ENCODE measurements around the gene ENOX1. TPM values are rescaled to one million over a fixed set of nuclear protein-coding genes. Genes with fewer than 3 reads are reported as not detected.

The ENOX1 gene
- total RNA-seq, 1 donor from 2014 or later = 2.0 TPM

- TF ChIP-seq CTCF (IDR thresholded peaks at IDR 0.05) = no peak
- H3K27ac Mint-ChIP-seq (ENCODE audit: unreplicated experiment) = peak overlapping the region; percentile 75
- DNase-seq (ENCODE audit: low spot score) = no peak
Measured at GRCh38 chr13:43686557-43686956, 100.2 kb downstream of the ENOX1 start.

GRCh38 chr13:43684963-43685725 is 101.6 kb downstream of the ENOX1 start:
- no peaks in the 10 kb centered on the region for H3K27me3 Mint-ChIP-seq (ENCODE audit: low read depth)
- H3K36me3 Mint-ChIP-seq (ENCODE audit: low read depth) = no peaks in the 10 kb centered on the region
- H3K4me1 Mint-ChIP-seq (ENCODE audit: low read depth) = peaks cover 31% of the 10 kb centered on the region
- no peak overlapping the region for H3K4me3 Mint-ChIP-seq (ENCODE audit: unreplicated experiment)
- H3K9me3 Mint-ChIP-seq (ENCODE audit: low read depth) = no peaks in the 10 kb centered on the region
- no peak for TF ChIP-seq CTCF (IDR thresholded peaks at IDR 0.05)
- no peak overlapping the region for H3K27ac Mint-ChIP-seq (ENCODE audit: unreplicated experiment)
- DNase-seq (ENCODE audit: low spot score) = no peak

More at GRCh38 chr13:43686557-43686956, 100.2 kb downstream of the ENOX1 start:
- Mint-ChIP-seq H3K9me3 (ENCODE audit: low read depth) (no peaks in the 10 kb centered on the region), H3K4me1 (ENCODE audit: low read depth) (peaks cover 34% of the 10 kb centered on the region), H3K27me3 (ENCODE audit: low read depth) (no peaks in the 10 kb centered on the region), H3K4me3 (ENCODE audit: unreplicated experiment) (no peak overlapping the region), H3K36me3 (ENCODE audit: low read depth) (no peaks in the 10 kb centered on the region)

- peaks cover 27% of the 10 kb centered on the region for H3K4me1 Mint-ChIP-seq (ENCODE audit: low read depth)
- no peaks in the 10 kb centered on the region for H3K9me3 Mint-ChIP-seq (ENCODE audit: low read depth)
- no peak overlapping the region for H3K4me3 Mint-ChIP-seq (ENCODE audit: unreplicated experiment)
- no peak for DNase-seq (ENCODE audit: low spot score)
- H3K36me3 Mint-ChIP-seq (ENCODE audit: low read depth) = no peaks in the 10 kb centered on the region
- no peak for TF ChIP-seq CTCF (IDR thresholded peaks at IDR 0.05)
- H3K27me3 Mint-ChIP-seq (ENCODE audit: low read depth) = no peaks in the 10 kb centered on the region
- no peak overlapping the region for H3K27ac Mint-ChIP-seq (ENCODE audit: unreplicated experiment)
Measured at GRCh38 chr13:43682701-43683100, 104.1 kb downstream of the ENOX1 start.

GRCh38 chr13:43676320-43676719 is 110.5 kb downstream of the ENOX1 start:
- Mint-ChIP-seq H3K4me3 (ENCODE audit: unreplicated experiment) (no peak overlapping the region), H3K9me3 (ENCODE audit: low read depth) (peaks cover 4% of the 10 kb centered on the region), H3K27me3 (ENCODE audit: low read depth) (no peaks in the 10 kb centered on the region), H3K27ac (ENCODE audit: unreplicated experiment) (no peak overlapping the region), H3K4me1 (ENCODE audit: low read depth) (peaks cover 8% of the 10 kb centered on the region), H3K36me3 (ENCODE audit: low read depth) (no peaks in the 10 kb centered on the region)
- no peak for TF ChIP-seq CTCF (IDR thresholded peaks at IDR 0.05)
- no peak for DNase-seq (ENCODE audit: low spot score)

GRCh38 chr13:43675577-43675976 is 111.2 kb downstream of the ENOX1 start:
- no peak for TF ChIP-seq CTCF (IDR thresholded peaks at IDR 0.05)

More at GRCh38 chr13:43675577-43675976, 111.2 kb downstream of the ENOX1 start:
- Mint-ChIP-seq H3K27ac (ENCODE audit: unreplicated experiment) (no peak overlapping the region), H3K9me3 (ENCODE audit: low read depth) (peaks cover 4% of the 10 kb centered on the region), H3K4me1 (ENCODE audit: low read depth) (peaks cover 8% of the 10 kb centered on the region), H3K36me3 (ENCODE audit: low read depth) (no peaks in the 10 kb centered on the region), H3K27me3 (ENCODE audit: low read depth) (no peaks in the 10 kb centered on the region), H3K4me3 (ENCODE audit: unreplicated experiment) (no peak overlapping the region)
- DNase-seq (ENCODE audit: low spot score) = no peak
